Activated CD4-positive, alpha-beta T cell treated with anti-CD3 and anti-CD28 coated beads for 1 hour (primary cell): ENCODE data around the gene CD8A.
"Not testable (repeated sequence)": the region's sequence is repeated elsewhere in the genome, so short reads cannot be mapped to it uniquely, and the experiment has no call there.

Source experiments
- DNase-seq: peaks from one replicate; pipeline ENCODE4 v3.0.0-alpha.2; 2020

CD8A gene

DNA sequence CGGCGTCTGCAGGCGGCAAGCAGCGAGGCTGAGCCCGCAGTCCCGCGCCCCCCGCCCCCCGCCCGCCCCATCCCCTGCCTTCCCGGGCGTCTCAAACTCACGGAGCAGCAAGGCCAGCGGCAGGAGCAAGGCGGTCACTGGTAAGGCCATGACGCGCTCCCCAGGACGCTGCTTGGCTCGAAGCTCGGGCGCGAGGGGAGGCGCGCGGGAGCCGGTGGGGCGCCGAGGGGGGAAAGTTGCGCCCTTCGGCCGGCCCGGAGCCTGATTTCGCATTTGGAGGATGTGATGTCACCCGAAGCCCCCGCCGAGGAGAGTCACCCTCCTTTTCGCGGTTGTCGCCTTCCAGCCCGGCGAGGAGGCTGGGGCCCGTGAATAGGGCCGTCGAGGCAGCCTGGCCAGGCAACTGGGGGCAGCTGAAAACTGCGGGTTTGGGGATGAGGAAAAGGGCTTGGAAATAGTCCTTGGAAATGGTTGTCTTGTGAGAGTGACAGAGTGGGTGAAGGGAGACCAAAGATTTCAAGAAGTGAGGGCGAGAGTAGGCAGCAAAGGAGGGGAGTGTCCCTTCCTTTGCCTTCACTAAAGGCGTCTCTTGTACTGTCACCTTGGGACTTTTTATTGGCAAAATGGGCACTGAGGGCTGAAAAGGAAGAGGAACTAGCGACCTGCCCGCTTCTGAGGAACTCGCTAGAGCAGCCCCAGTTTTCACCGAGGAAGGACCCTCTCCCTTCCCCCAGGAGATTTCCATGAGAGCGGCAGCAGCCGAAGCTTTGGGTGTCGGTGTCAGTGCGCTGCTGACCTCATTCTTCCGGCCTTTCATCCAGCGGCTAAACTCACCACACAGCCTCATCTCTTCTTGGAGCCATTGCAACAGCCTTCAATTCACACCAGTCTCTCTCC, at the start of gene CD8A:
Gene CD8A, minus strand, starts transcription at position 238 of the 897 bp plus-strand sequence. Its CDS starts 88 bp downstream, at position 150.
- DNase-seq, result no peak

DNA sequence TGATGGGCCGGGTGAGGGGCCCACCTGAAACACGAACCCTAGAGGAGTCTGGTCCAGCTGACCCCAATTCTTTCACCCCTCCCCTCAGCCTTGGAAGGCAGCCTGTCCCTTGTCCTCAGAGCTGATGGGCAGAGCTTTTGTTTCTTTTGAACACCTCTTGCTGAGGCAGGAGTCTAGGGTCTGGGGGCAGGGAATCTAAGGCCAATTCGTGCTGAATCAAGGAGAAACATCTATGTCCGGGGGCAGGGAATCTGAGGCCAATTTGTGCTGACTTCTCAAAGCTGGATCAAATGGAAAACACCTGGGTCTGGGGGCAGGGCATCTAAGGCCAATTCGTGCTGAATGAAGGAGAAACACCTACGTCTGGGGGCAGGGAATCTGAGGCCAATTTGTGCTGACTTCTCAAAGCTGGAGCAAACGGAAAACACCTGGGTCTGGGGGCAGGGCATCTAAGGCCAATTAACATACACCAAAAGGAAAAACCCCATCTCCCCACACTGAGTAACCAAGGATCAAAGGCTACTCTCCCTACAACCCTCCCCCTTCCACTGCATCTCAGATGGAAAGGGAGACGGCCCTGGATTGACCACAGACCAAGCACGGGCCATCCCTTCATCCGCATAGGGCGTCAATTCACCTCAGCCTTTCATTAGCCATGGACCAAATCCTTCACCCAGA, 49.3 kb upstream of the CD8A start:
- not testable (repeated sequence) for DNase-seq

DNA sequence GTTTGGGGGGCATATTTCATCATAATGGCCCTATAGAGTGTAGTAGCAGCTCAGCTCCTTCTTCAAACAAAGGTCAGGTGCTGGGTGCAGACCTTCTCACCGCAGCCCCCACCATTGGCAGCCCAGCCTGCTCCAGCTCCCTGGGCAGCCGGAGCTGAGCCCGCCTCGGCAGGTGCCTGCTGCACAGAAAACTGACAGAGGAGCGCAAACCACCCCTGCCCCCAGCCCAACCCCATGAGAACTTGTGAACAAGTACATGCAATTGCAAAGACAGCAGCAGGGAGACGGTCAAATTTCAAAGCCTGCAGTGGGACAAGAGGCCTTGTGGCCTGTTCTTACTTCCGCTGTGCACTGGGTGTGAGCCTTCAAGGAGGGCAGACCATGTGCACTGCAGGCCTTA, 48.7 kb upstream of the CD8A start:
- DNase-seq, result not testable (repeated sequence)

DNA sequence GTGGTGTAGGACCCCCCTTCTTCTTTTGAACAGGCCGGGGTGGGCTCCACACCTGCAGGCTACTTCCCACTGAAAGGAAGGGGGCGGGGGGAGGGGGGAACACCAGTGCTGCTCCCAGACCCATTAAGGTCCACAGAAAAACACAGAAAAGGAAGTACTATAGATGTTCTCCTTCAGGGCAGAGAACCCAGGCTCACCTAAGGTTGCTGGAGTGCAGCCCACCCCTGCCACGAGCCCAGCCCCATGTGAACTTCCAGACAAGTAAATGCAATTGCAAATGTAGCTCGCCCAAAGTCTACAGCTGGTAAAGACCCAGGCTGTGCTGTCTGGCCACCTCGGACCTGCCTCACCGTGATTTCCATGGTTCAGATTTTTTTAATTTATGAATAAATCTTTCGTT, 47.0 kb upstream of the CD8A start:
- DNase-seq, result not testable (repeated sequence)

DNA sequence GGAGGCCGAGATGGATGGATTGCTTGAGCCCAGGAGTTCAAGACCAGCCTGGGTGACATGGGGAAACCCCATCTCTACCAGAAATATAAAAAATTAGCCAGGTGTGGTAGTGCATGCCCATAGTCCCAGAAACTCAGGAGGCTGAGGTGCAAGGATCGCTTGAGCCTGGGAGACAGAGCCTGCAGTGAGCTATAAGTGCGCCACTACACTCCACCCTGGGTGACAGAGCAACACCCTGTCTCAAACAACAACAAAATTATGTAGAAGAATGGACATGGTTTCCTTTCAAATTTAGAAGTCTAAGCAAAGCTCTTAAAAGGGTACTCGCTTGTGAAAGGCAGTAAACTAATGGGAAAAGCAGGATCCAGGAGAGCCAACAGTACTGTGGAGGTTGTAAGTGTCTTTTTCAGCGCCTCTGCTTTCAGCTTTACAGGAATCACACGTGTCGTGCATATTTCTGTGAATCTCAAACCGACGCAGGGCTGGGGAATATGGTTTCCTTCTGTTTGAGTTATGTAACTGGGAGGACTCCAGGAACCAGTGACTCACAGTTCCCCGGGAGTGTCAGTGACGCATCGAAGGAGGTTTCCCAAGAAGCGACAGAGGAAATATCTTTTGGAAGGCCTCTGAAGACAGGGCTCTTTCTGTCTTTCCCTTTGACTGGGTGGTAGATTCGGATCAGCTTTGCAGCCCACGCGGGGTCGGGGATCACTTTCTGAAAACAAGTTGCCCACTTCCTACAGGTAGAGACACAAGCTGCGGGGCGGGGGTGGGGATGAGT, 46.4 kb upstream of the CD8A start:
- not testable (repeated sequence) for DNase-seq

DNA sequence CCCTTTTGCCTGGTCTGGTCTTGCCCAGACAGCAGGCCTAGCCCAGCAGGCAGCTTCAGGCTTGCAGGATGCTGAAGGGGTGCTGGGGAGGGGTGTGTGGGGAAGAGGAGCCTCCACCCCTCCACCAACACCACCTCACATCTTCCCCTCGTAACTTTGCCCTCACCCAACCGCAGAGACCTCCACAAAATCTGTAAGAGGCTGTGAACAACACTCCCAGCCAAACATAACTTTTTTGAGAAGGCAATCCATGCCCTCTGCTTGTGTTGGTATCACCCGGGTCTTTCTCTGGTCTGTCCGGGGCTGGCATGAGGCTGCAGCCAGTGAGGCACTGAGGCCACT, 44.8 kb upstream of the CD8A start:
- not testable (repeated sequence) for DNase-seq

DNA sequence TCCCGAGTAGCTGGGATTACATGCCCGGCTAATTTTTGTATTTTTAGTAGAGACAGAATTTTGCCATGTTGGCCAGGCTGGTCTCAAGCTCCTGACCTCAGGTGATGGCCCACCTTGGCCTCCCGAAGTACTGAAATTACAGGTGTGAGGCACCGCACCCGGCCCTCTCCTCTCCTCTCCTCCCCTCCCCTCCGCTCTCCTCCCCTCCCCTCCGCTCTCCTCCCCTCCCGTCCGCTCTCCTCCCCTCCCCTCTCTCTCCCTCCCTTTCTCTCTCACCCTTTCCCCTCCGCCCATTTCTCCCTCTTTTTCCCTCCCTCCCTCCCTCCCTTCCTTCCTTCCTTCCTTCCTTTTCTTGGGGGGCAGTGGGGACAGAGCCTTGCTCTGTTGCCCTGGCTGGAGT, 42.6 kb upstream of the CD8A start:
- no peak for DNase-seq

DNA sequence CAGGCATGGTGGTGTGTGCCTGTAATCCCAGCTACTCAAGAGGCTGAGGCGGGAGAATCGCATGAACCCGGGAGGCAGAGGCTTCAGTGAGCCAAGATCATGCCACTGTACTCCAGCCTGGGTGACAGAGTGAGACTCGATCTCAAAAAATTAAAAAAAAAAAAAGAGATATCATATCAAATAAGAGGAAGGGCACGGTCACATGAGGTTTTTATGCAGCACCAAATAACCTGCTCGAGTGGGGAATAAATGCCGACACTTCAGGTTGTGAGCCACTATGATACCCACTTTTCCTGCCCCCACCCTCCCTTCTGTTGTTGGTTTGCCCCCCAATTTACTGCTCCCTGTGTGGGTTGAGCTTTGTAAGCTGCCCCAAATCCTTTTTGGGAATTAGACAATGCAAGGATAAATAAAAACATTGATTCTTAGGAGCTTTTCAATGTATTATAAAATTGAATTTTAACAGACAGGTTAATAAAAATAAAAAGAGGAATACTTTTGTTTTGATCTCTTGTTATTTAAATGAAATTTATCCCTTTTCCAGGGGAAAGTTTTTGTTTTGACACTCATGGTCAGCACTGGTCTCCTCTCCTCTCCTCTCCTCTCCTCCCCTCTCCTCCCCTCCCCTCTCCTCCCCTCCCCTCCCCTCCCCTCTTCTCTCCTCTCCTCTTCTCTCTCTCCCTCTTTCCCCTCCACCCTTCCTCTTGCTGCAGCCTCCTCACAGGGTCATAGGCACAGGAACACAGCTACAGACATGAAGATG, 41.8 kb upstream of the CD8A start:
- no peak for DNase-seq

DNA sequence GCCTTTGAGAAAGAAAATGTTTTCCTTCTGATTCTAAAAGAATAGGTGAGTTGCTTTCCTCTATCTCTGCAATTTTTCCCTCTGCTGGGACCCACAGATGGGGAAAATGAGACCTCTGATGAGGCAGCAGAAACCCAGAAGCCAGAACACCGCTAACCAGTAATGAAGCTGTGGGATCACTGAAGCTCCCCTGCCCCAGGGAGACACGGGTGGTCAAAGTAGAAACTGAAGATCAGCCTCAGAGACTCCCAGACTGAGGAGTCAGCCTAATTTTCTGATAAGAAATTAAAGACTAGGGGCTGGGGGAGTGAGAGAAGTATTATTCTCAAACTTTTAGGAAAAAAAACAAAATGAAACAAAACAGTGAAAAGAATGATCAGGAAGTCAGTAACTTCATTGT, 40.8 kb upstream of the CD8A start:
- DNase-seq, result no peak

DNA sequence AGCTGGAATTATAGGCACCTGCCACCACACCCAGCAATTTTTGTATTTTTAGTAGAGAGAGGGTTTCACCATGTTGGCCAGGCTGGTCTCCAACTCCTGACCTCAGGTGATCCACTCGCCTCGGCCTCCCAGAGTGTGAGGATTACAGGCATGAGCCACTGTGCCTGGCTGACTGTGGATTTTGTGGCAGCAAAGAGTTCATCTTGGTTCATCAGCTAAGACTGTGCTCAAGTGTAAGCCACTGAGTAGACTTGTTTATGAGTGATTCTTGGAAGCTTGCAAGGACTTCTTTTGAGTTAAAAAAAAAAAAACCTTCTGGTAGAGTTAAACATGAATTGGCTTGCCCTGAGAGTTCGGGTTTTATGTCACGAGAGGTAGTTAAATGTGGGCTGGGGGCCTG, 36.2 kb upstream of the CD8A start:
- DNase-seq, result no peak

DNA sequence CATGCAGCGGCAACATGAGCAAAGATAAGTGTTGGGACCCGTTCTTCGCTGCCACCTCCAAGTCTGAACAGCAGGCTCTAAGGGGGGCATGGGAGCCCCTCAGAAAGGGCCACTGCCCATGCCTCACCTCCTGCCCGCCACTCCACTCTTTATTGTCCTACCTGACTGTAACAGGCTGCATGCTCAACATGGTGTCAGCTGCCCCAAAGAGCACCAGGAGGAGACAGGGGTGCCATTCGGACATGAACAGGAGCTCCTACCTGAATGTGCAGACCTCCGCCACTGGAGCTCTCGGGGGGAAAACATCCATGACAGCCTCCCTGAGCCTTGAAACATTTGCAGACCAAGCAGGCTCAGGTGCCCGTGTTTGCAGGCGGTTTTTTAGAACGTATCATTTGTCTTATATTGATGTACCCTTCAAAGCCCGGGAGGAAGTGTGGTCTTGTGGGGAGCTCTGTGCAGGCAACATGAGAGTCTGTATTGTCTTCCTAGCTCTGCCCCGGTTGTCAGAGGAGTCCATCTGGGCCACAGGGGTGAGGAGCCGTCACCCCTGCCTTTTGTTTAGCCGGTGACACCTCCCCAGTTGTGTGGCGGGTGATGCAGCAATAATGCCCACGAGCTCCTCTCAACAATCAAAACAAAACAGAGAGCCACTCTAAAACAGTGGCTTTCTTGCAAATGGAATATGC, 35.1 kb upstream of the CD8A start:
- no peak for DNase-seq

DNA sequence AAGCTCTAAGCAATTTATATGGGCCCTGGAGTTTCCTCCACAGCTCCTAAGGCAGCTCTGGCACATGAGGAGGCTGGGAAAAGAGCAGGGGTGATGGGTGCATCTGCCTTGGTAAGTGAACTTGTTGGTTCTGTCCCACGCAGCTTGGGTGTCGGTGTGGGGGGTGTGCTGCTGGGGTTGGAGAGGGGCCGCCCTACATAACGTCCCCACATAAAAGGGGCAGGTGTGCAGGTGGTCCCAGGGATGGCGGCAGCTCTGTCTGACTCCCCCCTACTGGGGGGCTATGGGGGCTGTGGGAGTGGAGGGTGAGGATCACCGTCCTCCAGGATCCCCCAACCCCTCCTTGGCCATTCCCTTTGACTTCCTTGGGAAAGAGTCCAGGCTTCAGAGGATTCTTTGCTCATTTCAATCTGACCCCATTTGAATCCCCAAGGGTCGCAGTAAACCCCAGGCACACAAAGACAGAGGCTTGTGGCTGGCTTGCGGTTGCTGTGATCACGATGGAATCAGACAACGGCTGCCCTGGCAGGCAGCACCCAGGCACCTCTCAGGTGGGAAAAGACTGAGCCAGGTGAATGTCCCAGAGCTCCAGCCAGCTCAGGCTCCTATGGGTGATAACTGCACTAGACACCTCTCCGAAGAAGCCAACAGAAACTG, 34.5 kb upstream of the CD8A start:
- no peak for DNase-seq

DNA sequence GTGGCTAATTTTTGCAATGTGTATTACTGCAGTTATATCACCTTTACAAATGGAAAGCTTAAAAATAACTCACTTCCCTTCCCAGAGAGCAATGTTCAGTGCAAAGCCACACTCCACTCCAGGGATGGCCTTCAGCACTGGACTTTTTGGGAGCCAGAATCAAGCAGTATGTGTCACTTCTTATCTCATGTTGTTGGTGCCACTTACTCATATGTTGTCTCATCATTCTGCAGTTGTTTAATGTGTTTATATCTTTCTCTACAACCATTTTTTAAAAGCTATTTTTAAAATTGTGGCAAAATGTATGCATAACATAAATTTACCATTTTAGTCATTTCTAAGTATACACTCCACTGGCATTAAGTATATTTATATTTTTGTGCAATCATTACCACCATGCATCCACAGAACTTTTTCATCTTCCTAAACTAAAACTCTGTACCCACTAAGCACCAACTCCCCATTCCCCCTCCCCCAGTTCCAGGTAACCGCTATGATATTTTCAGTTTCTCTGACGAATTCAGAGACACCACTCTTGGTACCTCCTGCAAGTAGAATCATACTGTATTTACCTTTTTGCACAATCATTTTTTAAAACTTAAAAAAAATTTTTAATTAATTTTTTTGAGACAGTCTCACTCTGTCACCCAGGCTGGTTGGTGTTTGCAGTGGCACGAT, 32.1 kb upstream of the CD8A start:
- no peak for DNase-seq

DNA sequence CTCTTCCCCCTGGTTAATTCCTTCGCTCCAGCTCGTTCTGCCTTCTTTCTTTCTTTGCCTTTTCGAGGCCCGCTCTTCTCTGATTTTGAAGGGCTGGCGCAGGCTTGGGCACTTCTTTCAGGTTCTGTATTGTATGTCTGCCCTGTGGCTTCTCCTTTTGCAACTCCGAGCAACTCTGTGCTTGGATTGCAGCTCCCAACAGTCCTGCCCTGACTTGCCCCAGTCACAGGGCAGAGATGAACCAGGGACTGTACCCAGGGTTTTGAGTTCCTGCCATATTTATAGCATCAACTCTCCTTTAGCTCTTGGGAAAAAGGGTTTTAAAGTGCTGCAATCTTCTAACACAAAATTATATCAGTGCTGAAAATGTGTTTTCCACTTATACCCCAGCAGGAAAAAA, 31.1 kb upstream of the CD8A start:
- DNase-seq, result no peak

DNA sequence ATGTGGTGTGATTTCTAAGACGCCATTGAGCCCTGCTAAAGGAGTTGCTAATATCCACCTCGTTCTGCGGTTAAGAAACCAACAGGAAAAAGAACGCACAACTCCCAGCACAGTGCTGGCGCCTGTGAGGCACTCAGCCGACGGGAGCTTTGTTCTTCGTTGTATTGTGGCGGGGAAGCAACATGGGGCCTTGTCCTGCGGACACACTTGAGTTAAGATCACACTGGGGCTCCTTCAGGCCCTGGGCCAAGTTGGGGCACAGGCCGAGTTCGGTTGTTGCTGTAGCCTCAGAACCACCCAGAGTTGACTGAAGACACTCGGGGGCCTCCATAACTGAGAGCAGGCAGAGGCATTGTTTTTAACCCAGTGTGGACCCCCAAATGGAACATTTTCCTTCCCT, 30.6 kb upstream of the CD8A start:
- DNase-seq, result no peak

DNA sequence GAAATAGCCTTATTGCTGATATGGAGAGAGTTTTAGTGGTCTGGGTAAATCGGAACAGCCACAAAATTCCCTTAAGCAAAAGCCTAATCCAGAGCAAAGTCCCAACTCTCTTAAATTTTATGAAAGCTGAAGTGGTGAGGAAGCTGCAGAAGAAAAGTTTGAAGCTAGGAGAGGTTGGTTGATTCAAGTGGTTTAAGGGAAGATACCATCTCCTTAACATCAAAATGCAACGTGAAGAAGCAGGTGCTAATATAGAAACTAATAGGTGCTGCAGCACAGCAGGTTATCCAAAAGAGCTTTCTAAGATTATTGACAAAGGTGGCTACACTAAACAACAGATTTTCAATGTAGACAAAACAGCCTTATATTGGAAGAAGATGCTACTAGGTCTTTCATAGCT, 28.2 kb upstream of the CD8A start:
- DNase-seq, result no peak

DNA sequence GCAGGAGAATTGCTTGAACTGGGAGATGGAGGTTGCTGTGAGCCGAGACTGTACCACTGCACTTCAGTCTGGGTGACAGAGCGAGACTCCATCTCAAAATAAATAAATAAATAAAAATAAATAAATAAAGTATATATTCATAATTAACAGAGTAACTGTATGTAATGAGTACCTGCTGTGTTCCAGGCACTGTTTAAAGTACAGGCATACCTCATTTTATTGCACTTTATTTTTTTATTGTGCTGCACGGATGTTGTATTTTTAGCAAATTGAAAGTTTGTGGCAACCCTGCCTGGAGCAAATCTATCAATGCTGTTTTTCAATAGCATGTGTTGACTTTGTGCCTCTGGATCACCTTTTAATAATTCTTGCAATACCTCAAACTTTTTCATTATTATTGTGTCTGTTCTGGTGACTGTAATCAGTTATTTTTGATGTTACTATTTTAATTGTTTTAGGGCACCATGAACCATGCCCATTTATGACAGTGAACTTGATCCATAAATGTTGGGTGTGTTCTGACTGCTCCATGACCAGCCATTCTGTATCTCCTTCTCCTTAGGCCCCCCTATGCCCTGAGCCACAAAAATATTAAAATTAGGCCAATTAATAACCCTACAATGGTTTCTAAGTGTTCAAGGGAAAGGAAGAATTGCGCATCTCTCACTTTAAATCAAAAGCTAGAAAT, 27.5 kb upstream of the CD8A start:
- DNase-seq, result no peak

DNA sequence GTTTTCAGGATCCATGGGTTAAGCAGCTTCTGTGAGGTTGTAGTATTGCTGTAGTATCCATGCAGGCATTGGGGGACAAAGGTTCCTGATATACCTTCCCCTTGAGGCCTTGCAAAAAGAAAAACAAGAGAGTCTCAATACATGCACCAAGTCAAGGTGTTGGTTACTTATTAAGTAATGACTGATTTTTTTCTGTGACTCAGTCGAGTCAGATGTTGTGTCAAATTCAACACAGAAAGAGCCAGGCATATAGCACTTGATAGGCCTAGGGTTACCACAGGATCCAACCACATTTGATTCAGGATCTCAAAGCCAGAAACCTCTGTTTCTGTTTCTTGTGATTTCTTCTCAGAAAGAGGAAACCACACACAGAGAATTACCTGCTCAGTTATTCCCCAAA, 24.9 kb upstream of the CD8A start:
- DNase-seq, result no peak

DNA sequence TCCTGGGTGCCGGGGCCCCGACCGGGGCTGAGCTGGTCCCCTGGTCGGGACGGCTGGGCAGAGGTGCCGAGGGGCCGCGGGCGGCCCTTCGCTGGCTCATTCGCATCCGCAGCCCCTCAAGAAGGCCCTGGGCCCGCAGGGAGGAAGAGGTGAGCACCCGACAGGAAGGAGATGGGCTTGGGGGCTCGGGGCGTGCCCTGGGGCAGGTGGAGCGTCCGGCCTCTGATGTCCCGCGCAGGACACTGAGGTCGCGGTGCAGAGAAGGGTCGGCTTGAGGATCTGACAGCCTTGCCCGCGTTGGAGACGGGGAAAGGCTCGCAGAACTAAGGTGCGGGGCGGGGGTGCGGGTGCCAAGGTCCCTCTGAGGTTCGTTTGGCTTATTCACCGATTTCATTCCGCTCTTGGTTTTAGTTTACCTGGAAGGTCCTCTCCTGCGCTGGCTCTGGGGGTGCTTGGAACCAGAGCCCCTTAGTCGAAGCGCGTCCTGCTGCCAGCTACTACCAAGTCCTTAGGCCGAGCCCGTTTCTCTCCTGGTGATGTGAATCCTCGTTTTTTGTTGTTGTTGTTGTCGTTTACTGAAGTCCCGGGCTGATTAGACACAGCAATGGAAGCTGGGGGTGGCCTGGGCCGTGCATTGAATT, 18.9 kb upstream of the CD8A start:
- no peak for DNase-seq
